Activated T-helper 2 cell treated with anti-CD3 and anti-CD28 coated beads, Interferon-gamma antibody, Interleukin-2, Interleukin-4, amounts not matched to agents 10 μg/mL and 5 μg/mL and 100 μg/mL, durations not matched to agents 14 hours and 24 hours and 36 hours (primary cell): Measurements from ENCODE around the gene COG4. TPM values are rescaled to one million over a fixed set of nuclear protein-coding genes. Genes with fewer than 3 reads are reported as not detected.

Experiments
- DNase-seq: peaks from one replicate; pipeline ENCODE4 v3.0.0; 2021; ENCODE audit warnings: low spot score
- H3K27ac Mint-ChIP-seq: one replicate; pipeline ENCODE4 v1.8.0; 2021; ENCODE audit warnings: mixed read lengths
- H3K27me3 Mint-ChIP-seq: one replicate; pipeline ENCODE4 v1.8.0; 2021; ENCODE audit warnings: low read depth, mixed read lengths
- H3K36me3 Mint-ChIP-seq: one replicate; pipeline ENCODE4 v1.8.0; 2021; ENCODE audit warnings: low read depth, mixed read lengths
- H3K4me1 Mint-ChIP-seq: one replicate; pipeline ENCODE4 v1.8.0; 2021; ENCODE audit warnings: low read depth, mixed read lengths
- H3K4me3 Mint-ChIP-seq: one replicate; pipeline ENCODE4 v1.8.0; 2021; ENCODE audit warnings: low read depth, mild to moderate bottlenecking, moderate library complexity, mixed read lengths
- H3K9me3 Mint-ChIP-seq: one replicate; pipeline ENCODE4 v1.8.0; 2021; ENCODE audit warnings: mixed read lengths
- intact Hi-C: fragments of 100-400 bp; cut with micrococcal nuclease; formaldehyde crosslinking; loops from one replicate; pipeline ENCODE4 v1.15.1; 2023
- total RNA-seq: library from RNA; stranded (reverse); gene quantifications from 2 replicates; pipeline ENCODE4 v1.2.3, GENCODE V29; 2022

COG4 gene
- total RNA-seq, 1 donor from 2014 or later, result 37.9 TPM

- Mint-ChIP-seq H3K9me3 (no peaks in the 10 kb centered on the region), H3K36me3 (peaks cover 20% of the 10 kb centered on the region), H3K27ac (no peak overlapping the region), H3K27me3 (no peaks in the 10 kb centered on the region), H3K4me3 (no peak overlapping the region), H3K4me1 (peaks cover 18% of the 10 kb centered on the region)
- no peak for DNase-seq
- intact Hi-C loops, result loop anchor here (5.0 kb wide), 1 partner anchor 72 kb away; no protein-coding TSS in a partner anchor
These were observed 48.9 kb downstream of the COG4 start for GRCh38 chr16:70474320-70475053.

GRCh38 chr16:70473446-70474319 is 49.7 kb downstream of the COG4 start:
- intact Hi-C loops, result no loop called here
- no peaks in the 10 kb centered on the region for H3K9me3 Mint-ChIP-seq

GRCh38 chr16:70472786-70473433 is 50.4 kb downstream of the COG4 start:
- intact Hi-C loops, result no loop called here
- H3K9me3 Mint-ChIP-seq, result no peaks in the 10 kb centered on the region
- H3K36me3 Mint-ChIP-seq, result peaks cover 17% of the 10 kb centered on the region
- H3K27ac Mint-ChIP-seq, result no peak overlapping the region
- H3K27me3 Mint-ChIP-seq, result no peaks in the 10 kb centered on the region
- DNase-seq, result no peak
- peaks cover 17% of the 10 kb centered on the region for H3K4me1 Mint-ChIP-seq
- H3K4me3 Mint-ChIP-seq, result no peak overlapping the region

More at GRCh38 chr16:70473446-70474319, 49.7 kb downstream of the COG4 start:
- no peak for DNase-seq
- Mint-ChIP-seq H3K27ac (peak overlapping the region; percentile 60), H3K36me3 (peaks cover 20% of the 10 kb centered on the region), H3K27me3 (no peaks in the 10 kb centered on the region), H3K4me1 (peaks cover 18% of the 10 kb centered on the region), H3K4me3 (no peak overlapping the region)

DNA sequence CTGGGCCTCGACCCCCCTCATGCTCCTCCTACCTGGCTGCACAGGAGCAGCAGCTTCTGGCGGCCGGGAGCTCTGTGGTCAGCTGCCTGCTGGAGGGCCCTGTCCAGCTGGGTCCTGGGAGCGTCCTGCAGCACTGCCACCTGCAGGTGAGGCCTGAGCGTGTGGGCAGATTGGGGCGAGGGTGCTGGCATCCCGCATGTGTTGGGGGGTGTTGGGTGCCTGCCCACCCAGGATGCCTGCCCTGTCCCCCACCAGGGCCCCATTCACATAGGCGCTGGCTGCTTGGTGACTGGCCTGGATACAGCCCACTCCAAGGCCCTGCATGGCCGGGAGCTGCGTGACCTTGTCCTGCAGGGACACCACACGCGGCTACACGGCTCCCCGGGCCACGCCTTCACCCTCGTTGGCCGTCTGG is 52.4 kb downstream of the COG4 start:
- intact Hi-C loops, result no loop called here
- Mint-ChIP-seq H3K9me3 (no peaks in the 10 kb centered on the region), H3K27ac (no peak overlapping the region), H3K27me3 (no peaks in the 10 kb centered on the region), H3K4me1 (peaks cover 4% of the 10 kb centered on the region), H3K36me3 (peaks cover 5% of the 10 kb centered on the region), H3K4me3 (no peak overlapping the region)
- DNase-seq, result no peak

GRCh38 chr16:70470141-70470926 is 53.0 kb downstream of the COG4 start:
- H3K27me3 Mint-ChIP-seq, result no peaks in the 10 kb centered on the region
- peaks cover 5% of the 10 kb centered on the region for H3K36me3 Mint-ChIP-seq

DNA sequence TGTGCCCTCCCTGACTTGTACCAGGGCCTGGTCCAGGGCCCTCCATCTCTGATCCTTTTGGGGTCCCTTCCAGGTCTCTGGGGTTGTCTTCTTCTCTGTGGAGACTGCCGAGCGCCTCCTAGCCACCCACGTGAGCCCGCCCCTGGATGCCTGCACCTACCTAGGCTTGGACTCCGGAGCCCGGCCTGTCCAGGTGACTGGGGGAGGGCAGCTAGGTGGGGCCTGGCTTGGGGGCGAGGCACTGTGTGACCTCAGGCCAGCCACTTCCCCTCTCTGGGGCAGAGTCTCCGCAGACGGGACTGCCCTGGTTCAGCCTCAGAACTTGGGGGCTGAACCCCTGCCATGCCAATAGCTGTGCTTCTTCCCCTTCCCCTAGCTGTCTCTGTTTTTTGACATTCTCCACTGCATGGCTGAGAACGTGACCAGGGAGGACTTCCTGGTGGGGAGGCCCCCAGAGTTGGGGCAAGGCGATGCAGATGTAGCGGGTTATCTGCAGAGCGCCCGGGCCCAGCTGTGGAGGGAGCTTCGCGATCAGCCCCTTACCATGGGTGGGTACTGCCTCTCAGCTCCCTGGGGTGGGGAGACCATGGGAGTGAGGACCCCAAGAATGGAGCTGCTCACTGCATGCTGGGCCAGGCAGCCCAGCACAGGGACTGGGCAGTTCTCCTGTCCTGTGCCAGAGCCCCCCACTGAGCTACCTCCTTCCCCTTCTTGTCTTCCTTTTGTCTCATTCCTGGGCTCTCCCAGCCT is 54.4 kb downstream of the COG4 start:
- Mint-ChIP-seq H3K27ac (no peak overlapping the region), H3K36me3 (peaks cover 4% of the 10 kb centered on the region), H3K4me1 (no peaks in the 10 kb centered on the region), H3K9me3 (no peaks in the 10 kb centered on the region), H3K27me3 (no peaks in the 10 kb centered on the region), H3K4me3 (no peak overlapping the region)
- intact Hi-C loops, result no loop called here
- DNase-seq, result no peak

More at GRCh38 chr16:70470141-70470926, 53.0 kb downstream of the COG4 start:
- no peaks in the 10 kb centered on the region for H3K4me1 Mint-ChIP-seq
- no peak overlapping the region for H3K27ac Mint-ChIP-seq
- H3K9me3 Mint-ChIP-seq, result no peaks in the 10 kb centered on the region
- no peak overlapping the region for H3K4me3 Mint-ChIP-seq
- intact Hi-C loops, result no loop called here
- DNase-seq, result no peak

DNA sequence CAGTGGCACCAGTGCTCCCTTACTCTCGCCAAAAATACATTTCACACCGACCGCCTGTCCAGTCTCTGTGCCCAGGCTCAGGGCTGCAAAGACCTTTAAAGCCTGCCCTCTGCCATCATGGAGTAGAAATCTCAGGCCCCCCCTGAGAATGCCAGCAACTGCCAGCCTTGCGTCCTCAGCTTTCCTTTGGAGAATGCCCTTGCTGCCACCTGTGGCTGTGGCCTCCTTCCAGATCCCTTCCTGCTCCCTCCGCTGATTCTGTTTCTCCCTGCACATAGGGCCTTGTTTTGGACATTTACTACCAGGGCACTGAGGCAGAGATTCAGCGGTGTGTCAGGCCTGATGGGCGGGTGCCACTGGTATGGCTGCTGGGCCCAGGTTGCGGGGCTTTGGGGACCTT is 55.7 kb downstream of the COG4 start:
- H3K9me3 Mint-ChIP-seq, result no peaks in the 10 kb centered on the region
- DNase-seq, result no peak
- no peaks in the 10 kb centered on the region for H3K4me1 Mint-ChIP-seq
- H3K36me3 Mint-ChIP-seq, result no peaks in the 10 kb centered on the region
- H3K27me3 Mint-ChIP-seq, result no peaks in the 10 kb centered on the region
- no peak overlapping the region for H3K4me3 Mint-ChIP-seq
- H3K27ac Mint-ChIP-seq, result no peak overlapping the region
- intact Hi-C loops, result no loop called here

DNA sequence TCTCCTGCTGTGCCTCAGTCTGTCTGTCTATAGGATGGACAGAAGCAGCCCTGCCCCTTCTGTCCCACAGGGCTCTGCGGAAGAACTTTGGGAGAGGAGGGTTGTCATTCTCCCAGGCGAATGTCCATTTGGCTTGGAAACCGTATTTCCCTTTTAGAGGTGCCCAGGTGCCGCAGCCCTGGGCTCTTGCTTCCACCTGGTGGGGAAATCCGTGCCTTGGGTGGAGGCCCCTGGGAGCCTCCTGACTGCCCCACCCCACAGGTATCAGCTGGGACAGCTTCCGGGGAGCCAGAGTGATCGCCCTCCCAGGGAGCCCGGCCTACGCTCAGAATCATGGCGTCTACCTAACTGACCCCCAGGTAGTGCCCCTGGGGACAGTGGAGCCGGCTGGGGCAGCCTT is 56.2 kb downstream of the COG4 start:
- DNase-seq, result no peak
- H3K27ac Mint-ChIP-seq, result no peak overlapping the region
- H3K4me3 Mint-ChIP-seq, result no peak overlapping the region
- H3K9me3 Mint-ChIP-seq, result no peaks in the 10 kb centered on the region
- no peaks in the 10 kb centered on the region for H3K27me3 Mint-ChIP-seq
- no peaks in the 10 kb centered on the region for H3K4me1 Mint-ChIP-seq
- H3K36me3 Mint-ChIP-seq, result no peaks in the 10 kb centered on the region
- intact Hi-C loops, result no loop called here

DNA sequence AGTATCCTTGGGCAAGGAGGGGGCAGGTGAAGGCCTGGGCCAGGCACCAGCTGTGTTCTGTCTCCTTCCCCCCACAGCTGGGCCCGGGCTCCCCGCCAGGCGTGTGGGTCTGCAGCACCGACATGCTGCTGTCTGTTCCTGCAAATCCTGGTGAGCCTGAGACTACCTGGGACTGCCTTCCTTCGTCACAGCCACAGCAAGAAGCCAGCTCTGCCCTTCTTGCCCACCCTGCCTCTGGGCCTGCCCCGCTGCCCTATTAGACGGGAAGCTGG is 56.6 kb downstream of the COG4 start:
- no peaks in the 10 kb centered on the region for H3K9me3 Mint-ChIP-seq
- DNase-seq, result no peak
- intact Hi-C loops, result no loop called here

DNA sequence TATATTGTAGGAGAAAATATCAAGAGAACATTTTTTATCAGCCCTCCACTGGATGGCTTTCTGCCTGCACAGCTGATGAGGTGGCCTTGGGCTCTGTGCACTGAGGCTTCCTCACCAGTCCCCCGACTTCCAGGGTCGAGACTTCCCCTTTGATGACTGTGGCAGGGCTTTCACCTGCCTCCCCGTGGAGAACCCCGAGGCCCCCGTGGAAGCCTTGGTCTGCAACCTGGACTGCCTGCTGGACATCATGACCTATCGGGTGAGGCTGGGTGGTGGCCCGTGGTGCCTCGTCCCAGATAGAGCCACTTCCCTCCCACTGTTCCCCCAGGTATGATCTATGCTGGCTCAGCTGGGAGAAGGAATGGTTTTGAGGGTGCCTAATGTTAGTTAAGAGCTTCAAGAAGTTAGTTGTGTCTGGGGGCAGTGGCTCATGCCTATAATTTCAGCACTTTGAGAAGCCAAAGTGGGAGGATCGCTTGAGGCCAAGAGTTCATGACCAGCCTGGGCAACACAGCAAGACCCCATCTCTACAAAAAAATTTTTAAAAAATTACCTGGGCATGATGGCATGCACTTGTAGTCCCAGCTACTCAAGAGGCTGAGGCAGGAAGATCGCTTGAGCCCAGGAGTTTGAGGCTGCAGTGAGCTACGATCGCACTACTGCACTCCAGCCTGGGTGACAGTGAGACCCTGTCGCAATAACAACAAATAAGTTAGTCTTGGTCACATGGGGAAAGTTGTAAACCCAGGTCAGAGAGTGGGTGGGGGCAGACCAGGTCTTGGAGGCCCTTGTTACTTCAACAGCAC is 57.2 kb downstream of the COG4 start:
- DNase-seq, result no peak
- Mint-ChIP-seq H3K4me1 (no peaks in the 10 kb centered on the region), H3K9me3 (no peaks in the 10 kb centered on the region), H3K36me3 (no peaks in the 10 kb centered on the region), H3K4me3 (no peak overlapping the region), H3K27me3 (no peaks in the 10 kb centered on the region), H3K27ac (no peak overlapping the region)
- intact Hi-C loops, result no loop called here

More for the DNA sequence above, 56.6 kb downstream of the COG4 start:
- Mint-ChIP-seq H3K36me3 (no peaks in the 10 kb centered on the region), H3K27me3 (no peaks in the 10 kb centered on the region), H3K4me1 (no peaks in the 10 kb centered on the region), H3K27ac (no peak overlapping the region), H3K4me3 (no peak overlapping the region)

DNA sequence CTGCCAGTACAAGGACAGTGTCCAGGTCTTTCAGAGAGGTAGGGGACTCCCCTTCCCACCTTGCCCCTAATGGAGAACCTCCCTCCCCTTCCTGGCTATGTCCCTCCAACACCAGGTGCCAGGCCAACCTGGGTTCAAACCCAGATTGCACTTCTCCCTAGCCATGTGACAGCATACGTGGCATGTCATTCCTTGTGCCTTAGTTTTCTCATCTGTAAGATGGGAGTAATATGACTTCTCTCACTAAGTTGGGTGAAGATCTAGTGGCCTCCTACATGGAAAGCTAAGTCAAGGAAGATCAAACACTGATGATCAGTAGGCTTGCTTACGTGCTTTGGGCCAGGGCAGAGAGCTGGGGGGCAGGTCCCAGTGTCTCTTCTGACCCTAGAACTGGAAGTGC is 60.1 kb downstream of the COG4 start:
- H3K9me3 Mint-ChIP-seq, result no peaks in the 10 kb centered on the region
- no peak for DNase-seq
- intact Hi-C loops, result no loop called here
- H3K36me3 Mint-ChIP-seq, result no peaks in the 10 kb centered on the region
- H3K27ac Mint-ChIP-seq, result no peak overlapping the region
- H3K4me1 Mint-ChIP-seq, result no peaks in the 10 kb centered on the region
- H3K4me3 Mint-ChIP-seq, result no peak overlapping the region
- no peaks in the 10 kb centered on the region for H3K27me3 Mint-ChIP-seq
